NCI-H128 (cell line): ENCODE results near the gene ANGPT4.
"Not testable (repeated sequence)": the region's sequence is repeated elsewhere in the genome, so short reads cannot be mapped to it uniquely, and the experiment has no call there.

Source experiments
- DNase-seq: peaks from one replicate; lab custom pipeline; 2025; ENCODE audit not compliant: unreplicated experiment; lab: John Stamatoyannopoulos, UW

Gene ANGPT4

GRCh38 chr20:828987-829386 lies 87.1 kb downstream of the ANGPT4 start:
- DNase-seq = no peak

GRCh38 chr20:827981-828380 lies 88.2 kb downstream of the ANGPT4 start:
- not testable (repeated sequence) for DNase-seq

- no peak for DNase-seq
These were observed 89.3 kb downstream of the ANGPT4 start for GRCh38 chr20:826695-827323.

DNA sequence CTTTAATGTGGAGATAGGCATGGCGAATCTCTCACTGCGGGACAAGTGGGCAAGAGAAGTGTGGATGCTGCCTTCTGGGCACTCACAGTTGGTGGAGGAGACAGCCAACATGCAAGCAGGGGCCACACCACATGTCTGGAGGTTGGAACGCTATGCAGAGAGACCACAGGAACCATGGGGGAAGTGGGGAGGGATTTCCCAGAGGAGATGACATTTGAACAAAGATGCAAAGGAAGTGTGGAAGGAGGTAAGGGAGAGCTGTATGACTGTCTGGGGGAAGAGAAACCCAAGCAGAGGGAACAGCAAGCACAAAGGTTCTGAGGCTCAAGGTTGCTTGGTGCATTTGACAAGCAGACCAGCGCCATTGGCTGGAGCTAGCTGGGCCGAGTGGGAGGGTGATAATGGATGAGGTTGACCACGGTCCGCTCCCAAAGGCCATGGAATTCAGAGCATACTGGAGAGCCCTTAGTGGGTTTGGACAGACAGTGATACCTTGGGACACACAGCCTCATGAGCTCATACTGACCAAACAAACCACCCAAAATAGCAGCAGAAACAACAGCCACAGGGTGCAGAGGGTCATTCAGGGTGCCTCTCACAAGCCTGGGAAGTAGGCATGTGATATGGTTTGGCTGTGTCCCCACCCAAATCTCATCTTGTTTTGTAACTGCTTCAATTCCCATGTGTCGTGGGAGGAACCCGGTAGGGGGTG lies 90.3 kb downstream of the ANGPT4 start:
- DNase-seq = no peak

DNA sequence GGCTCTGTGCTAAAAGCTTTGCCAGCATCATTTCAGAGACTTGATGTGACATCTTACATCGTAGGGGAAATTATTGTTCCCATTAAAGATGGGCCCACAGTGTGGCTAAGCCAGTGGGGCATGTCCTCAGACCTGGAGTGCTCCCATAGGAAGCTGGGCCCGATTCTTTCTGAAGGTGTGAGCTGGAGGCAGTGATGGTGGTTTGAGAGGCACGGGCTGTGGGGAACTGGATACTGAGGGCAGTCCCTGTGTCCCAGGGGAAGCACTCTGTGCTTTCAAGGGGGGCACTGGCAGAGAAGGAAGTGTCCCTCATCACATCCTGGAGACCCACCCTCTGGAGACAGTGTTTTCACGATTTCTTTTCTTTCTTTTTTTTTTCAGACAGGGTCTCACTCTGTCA lies 91.2 kb downstream of the ANGPT4 start:
- no peak for DNase-seq

GRCh38 chr20:824490-824889 lies 91.6 kb downstream of the ANGPT4 start:
- DNase-seq = no peak

- no peak for DNase-seq
These were observed 92.6 kb downstream of the ANGPT4 start for GRCh38 chr20:823574-823902.

DNA sequence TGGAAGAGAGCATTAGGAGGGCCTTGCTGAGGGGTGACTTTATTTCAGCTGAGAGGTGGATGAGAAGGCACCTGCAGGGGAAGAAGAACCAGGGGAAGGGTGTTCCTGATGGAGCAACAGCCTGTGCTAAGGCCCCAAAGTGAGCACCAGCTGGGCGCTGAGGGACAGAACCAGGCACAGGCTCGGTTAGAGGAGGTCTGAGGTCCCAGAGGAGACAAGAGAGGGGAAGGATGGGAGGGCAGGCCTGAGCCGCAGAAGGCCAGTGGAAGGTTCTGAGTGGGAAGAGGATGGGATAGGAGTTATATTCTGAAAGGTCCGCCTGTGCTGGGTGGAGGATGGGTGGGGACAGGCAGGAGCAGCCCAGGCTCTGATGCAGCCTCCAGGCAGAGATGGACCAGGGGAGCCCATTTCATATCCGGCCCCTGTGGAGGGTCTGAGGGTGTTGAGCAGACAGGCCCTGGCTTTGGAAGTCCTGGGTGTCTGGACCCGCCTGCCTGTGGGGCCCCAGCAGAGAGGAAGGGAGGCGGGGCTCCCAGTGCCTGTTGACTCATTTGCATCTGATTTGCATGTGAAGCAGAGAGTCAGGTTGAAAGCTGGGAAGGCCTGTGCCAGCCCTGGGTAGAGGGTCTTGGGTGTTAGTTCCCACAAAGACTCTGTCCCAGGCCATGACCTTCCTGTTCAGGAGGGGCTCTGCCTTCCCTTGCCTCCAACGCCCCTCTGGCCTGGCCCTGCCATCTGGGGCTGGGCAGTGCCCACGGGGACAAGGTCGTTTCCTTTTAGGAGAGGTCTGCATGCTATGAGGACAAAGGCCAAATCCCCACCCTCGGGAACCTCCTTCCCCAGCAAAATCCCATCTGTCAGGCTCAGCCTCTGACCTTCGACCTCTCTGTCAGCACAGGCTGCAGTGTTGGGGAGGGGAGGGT lies 93.2 kb downstream of the ANGPT4 start:
- DNase-seq = no peak

GRCh38 chr20:821731-822065 lies 94.4 kb downstream of the ANGPT4 start:
- DNase-seq = no peak

DNA sequence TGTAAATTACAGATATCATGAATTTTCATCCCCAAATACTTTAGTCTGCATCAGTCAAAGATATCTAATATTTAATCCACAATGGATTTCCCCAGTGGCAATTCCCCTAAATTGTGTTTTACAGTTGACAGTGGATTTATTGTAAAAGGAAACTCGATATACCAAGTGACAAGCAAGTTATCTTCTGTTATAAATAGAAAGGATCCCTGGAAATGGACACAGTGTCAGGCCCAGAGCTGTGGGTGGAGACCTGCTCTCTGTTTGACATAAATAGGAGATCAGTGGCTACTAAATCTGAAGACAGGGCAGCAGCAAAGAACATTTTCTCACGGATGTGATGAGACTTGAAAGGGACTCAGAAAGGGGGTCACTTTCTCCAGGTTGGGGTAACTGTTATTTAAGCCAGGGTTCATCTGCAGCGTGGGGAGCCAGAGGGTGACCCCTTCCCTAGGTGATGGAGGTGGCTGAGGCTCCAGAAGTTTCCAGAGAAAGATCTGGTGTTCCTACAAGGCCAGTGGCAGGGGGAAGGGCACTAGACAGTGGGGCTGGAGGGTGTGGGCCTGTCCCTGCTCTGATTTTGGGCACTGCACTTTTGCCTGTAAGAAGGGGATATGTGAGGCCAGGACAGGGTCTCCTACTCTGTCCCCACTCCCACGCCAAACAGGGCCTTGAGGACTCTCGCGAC lies 94.9 kb downstream of the ANGPT4 start:
- no peak for DNase-seq

DNA sequence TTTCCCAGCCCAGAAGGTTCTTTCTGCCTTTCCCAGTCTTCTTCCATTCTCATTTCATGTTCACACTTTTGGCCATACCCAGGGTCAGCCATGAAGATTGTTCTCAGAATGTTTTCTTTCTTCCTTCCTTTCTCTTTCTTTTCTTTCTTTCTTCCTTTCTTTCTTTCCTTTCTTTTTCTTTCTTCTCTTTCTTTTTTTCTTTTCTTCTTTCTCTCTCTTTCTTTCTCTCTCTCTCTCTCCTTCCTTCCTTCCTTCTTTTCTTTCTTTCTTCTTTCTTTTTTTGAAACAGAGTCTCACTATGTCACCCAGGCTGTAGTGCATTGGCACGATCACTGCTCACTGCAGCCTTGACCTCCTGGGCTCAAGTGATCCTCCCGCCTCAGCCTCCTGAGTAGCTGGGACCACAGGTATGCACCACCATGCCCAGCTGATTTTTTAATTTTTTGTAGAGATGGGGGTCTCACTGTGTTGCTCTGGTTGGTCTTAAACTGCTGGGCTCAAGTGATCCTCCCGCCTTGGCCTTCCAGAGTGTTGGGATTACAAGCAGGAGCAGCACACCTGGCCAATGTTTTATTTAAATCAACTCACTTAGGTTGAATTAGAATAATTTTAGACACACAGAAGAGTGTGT lies 95.7 kb downstream of the ANGPT4 start:
- DNase-seq = no peak
